Measurements from ENCODE around the gene MPO.

DNA sequence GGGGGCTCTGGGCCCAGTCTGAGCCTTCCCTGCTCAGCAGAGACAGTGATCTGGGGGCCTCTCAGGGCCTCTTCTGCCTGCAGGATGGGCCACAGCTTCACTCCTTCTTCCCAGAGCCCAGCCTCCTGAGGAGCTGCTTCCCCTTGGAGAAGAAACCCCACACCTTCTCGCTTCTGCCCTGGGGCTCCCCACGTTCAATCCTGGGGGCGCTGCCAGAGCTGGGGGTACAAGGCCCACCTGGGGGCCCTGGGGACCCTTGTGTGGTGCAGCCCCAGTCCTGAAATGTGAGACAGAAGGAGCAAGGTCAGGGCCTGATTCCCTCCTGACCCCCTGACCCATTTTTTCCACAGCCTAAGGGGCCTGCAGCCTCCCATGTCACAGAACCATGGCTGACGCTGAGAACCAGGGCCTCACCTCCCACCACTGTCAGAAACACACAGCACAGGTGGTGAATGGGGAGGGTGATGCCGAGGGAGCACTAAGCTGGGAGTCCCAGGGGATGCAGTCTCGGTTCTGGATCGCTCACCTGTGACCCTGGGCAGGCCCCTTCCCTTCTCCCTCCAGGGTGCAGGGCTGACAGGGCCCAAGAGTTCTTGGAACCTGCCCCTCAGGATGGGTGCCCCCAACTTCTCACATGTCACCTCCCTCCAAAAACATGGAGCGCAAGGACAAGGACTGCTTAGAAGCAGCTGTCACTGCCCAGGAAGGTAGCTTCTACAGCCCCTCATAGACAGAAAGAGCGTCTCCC lies 21.6 kb upstream of the MPO start:
- TF ChIP-seq, protein P1, sequence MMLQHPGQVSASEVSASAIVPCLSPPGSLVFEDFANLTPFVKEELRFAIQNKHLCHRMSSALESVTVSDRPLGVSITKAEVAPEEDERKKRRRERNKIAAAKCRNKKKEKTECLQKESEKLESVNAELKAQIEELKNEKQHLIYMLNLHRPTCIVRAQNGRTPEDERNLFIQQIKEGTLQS (IDR thresholded peaks at IDR 0.05) = no peak
- TF ChIP-seq, protein P2, sequence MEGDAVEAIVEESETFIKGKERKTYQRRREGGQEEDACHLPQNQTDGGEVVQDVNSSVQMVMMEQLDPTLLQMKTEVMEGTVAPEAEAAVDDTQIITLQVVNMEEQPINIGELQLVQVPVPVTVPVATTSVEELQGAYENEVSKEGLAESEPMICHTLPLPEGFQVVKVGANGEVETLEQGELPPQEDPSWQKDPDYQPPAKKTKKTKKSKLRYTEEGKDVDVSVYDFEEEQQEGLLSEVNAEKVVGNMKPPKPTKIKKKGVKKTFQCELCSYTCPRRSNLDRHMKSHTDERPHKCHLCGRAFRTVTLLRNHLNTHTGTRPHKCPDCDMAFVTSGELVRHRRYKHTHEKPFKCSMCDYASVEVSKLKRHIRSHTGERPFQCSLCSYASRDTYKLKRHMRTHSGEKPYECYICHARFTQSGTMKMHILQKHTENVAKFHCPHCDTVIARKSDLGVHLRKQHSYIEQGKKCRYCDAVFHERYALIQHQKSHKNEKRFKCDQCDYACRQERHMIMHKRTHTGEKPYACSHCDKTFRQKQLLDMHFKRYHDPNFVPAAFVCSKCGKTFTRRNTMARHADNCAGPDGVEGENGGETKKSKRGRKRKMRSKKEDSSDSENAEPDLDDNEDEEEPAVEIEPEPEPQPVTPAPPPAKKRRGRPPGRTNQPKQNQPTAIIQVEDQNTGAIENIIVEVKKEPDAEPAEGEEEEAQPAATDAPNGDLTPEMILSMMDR (IDR thresholded peaks at IDR 0.05; ENCODE audit: low read depth, low read length, missing input control) = no peak
- TF ChIP-seq SP1 (IDR thresholded peaks at IDR 0.05) = no peak
- no peak for TF ChIP-seq TAF1 (conservative IDR thresholded peaks at IDR 0.05)
- TF ChIP-seq, protein P3, sequence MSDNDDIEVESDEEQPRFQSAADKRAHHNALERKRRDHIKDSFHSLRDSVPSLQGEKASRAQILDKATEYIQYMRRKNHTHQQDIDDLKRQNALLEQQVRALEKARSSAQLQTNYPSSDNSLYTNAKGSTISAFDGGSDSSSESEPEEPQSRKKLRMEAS (IDR thresholded peaks at IDR 0.05) = no peak
- TF ChIP-seq YY1 (IDR thresholded peaks at IDR 0.05) = no peak

Measured in liver (tissue), 3 donors.